Left lung (tissue), 10 donors: ENCODE measurements around the gene ANAPC7. TPM values are rescaled to one million over a fixed set of nuclear protein-coding genes. Genes with fewer than 3 reads are reported as not detected.

ENCODE experiments used
- ATAC-seq: fragments of 200-7000 bp; cut with Tn5 transposase; one replicate; pipeline ENCODE4 v1.9.1; 2020; ENCODE audit warnings: moderate library complexity
- DNase-seq, 4 donors: peaks; one replicate each; pipeline ENCODE4 v3.0.0-alpha.2; 2013 to 2020
- H3K27ac ChIP-seq, 2 donors: fragments of 200-600 bp; sonication (generic) in 1 of 2; one replicate each; pipeline versions ENCODE4 v1.5.0 to v1.8.0; 2020 to 2021
- H3K27me3 ChIP-seq, 2 donors: fragments of 200-600 bp; sonication (generic) in 1 of 2; one replicate each; pipeline versions ENCODE4 v1.5.0 to v1.8.0; 2020 to 2021
- H3K36me3 ChIP-seq, 2 donors: fragments of 200-600 bp; sonication (generic) in 1 of 2; one replicate each; pipeline versions ENCODE4 v1.5.0 to v1.8.0; 2020 to 2021
- H3K4me1 ChIP-seq, 2 donors: fragments of 200-600 bp; one replicate each; pipeline ENCODE4 v1.8.0; 2021
- H3K4me3 ChIP-seq, 2 donors: fragments of 200-600 bp; sonication (generic) in 1 of 2; one replicate each; pipeline versions ENCODE4 v1.5.0 to v1.8.0; 2020 to 2021; ENCODE audit warnings: mild to moderate bottlenecking in 1 of 2
- H3K9me3 ChIP-seq, 2 donors: fragments of 200-600 bp; sonication (generic) in 1 of 2; one replicate each; pipeline versions ENCODE4 v1.5.0 to v1.8.0; 2020 to 2021
- intact Hi-C, 2 donors: fragments of 100-400 bp; cut with DNase I; formaldehyde crosslinking; loops; one replicate each; pipeline versions ENCODE4 v1.11.2 to v1.14.2; 2022
- polyA plus RNA-seq, 6 donors: library from polyadenylated mRNA; unstranded; fragments of 120-200 nt; gene quantifications; one replicate each; pipeline ENCODE4 v1.2.1, GENCODE V29; 2013; ENCODE audit not compliant: insufficient read length in 6 of 6
- total RNA-seq, 2 donors: library from RNA; stranded (reverse); fragmentation: NEBNext Ultra II Directional; extraction: Animal tissue kit (Norgen Biotek cat#: 25700); gene quantifications; one replicate each; pipeline ENCODE4 v1.2.1, GENCODE V29; 2021
- TF ChIP-seq, protein P1 (sequence below), 2 donors: fragments of 200-600 bp; sonication (generic) in 1 of 2; IDR thresholded peaks; one replicate each; pipeline versions ENCODE4 v1.5.0 to v1.8.0; 2021; ENCODE audit warnings: antibody characterized with exemption in 2 of 2
- donor health status: DM: no; HTN: yes; CAD: no.
- donor health status: DM: no; HTN: no; CAD: no.

Gene ANAPC7
- total and polyA plus RNA-seq, 8 donors, result 48.6 to 94.6 (median 84.2) TPM

DNA sequence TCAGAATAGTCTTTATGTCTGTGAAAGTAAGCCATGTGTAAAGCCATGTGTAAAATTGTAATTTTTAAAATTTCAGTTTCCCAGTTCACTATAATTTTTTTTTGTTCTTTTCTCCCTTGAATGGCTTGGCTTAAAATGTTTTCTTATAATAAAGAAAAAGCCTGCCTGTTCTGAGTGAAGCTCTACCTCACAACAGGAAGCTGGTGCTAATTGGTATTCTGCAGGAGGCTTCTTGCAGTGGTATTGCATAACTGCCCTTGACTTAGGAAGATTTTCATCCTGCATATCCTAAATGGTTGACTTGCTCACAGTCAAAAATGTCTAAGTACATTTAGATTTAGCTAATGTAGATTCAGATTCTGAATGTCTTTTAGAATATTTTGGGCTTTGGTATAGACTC lies 73.0 kb downstream of the ANAPC7 start:
- DNase-seq (no peak), ATAC-seq (peak; percentile 76)
- no peaks in the 10 kb centered on the region for H3K9me3 ChIP-seq
- no peaks in the 10 kb centered on the region for H3K27me3 ChIP-seq
- TF ChIP-seq, protein P1, sequence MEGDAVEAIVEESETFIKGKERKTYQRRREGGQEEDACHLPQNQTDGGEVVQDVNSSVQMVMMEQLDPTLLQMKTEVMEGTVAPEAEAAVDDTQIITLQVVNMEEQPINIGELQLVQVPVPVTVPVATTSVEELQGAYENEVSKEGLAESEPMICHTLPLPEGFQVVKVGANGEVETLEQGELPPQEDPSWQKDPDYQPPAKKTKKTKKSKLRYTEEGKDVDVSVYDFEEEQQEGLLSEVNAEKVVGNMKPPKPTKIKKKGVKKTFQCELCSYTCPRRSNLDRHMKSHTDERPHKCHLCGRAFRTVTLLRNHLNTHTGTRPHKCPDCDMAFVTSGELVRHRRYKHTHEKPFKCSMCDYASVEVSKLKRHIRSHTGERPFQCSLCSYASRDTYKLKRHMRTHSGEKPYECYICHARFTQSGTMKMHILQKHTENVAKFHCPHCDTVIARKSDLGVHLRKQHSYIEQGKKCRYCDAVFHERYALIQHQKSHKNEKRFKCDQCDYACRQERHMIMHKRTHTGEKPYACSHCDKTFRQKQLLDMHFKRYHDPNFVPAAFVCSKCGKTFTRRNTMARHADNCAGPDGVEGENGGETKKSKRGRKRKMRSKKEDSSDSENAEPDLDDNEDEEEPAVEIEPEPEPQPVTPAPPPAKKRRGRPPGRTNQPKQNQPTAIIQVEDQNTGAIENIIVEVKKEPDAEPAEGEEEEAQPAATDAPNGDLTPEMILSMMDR (IDR thresholded peaks at IDR 0.05), result no peak
- intact Hi-C loops, result no loop called here
- peaks cover 0 to 18% of the 10 kb centered on the region in 2 donors for H3K4me1 ChIP-seq
- H3K4me3 ChIP-seq, result peak overlapping the region in 1 of 2 donors; percentile 0
- peaks cover 3 to 95% of the 10 kb centered on the region in 2 donors for H3K36me3 ChIP-seq
- H3K27ac ChIP-seq, result no peak overlapping the region

DNA sequence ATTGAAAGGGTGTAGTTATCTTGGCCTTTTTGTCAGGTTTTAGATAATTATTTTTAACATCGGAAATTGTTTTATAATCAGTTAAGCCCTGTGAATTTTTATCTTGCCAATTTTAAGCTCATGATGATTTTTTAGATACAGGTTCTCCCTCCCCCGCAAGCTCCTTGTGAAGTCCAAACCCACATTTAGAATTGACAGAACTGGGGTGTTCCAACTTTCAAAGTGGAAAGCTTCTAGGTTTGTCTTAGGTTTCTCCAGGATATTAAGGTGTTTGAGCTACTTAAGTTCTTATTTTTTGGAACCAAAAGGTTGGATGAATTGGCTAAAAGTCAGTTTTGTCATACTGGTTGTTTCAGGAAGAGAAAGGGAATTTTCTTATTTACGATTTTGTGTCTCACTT lies 73.4 kb downstream of the ANAPC7 start:
- Histone ChIP-seq H3K27ac (no peak overlapping the region), H3K4me3 (peak overlapping the region in 1 of 2 donors; percentile 0), H3K9me3 (no peaks in the 10 kb centered on the region), H3K4me1 (peaks cover 0 to 18% of the 10 kb centered on the region in 2 donors), H3K36me3 (peaks cover 3 to 95% of the 10 kb centered on the region in 2 donors), H3K27me3 (no peaks in the 10 kb centered on the region)
- TF ChIP-seq, protein P1 (IDR thresholded peaks at IDR 0.05), result no peak
- no peak for ATAC-seq
- intact Hi-C loops, result no loop called here
- DNase-seq, result no peak

DNA sequence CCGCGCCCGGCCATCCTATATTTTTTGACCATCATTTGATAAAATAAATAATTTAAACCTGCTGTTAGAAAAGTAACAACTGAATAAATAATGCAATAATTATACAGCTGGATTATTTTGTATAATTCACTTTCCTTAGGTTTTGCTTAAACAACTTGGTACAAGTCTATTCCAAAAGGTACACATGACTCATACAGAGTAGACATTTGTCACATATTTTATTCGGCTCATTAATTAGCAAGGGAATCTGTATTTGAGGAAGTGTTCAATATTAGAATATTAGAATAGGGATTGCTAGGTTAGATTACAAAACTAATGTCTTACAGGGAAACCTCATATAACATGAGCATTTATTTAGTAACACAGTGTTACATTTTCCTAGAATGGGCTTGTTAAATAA lies 73.8 kb downstream of the ANAPC7 start:
- no peak overlapping the region for H3K4me3 ChIP-seq
- intact Hi-C loops, result no loop called here
- H3K27ac ChIP-seq, result no peak overlapping the region
- no peak for ATAC-seq
- H3K9me3 ChIP-seq, result no peaks in the 10 kb centered on the region
- H3K27me3 ChIP-seq, result no peaks in the 10 kb centered on the region
- TF ChIP-seq, protein P1 (IDR thresholded peaks at IDR 0.05), result no peak
- peaks cover 0 to 95% of the 10 kb centered on the region in 2 donors for H3K36me3 ChIP-seq
- H3K4me1 ChIP-seq, result peaks cover 0 to 18% of the 10 kb centered on the region in 2 donors
- no peak for DNase-seq

Other genes starting within 250 kb of the ANAPC7 start
- 100 to 1,000 TPM; 204 to 258 TPM for gene ATP2A2, start 122.5 kb downstream of the ANAPC7 start, total RNA-seq
- gene ATP2A2, start 122.5 kb downstream of the ANAPC7 start, polyA plus RNA-seq, result 100 to 1,000 TPM; 118 to 151 (median 133) TPM
- gene ARPC3, start 46.6 kb upstream of the ANAPC7 start, total RNA-seq, result 100 to 1,000 TPM; 239 to 273 TPM
- 100 to 1,000 TPM; 190 to 218 (median 204) TPM for gene ARPC3, start 46.6 kb upstream of the ANAPC7 start, polyA plus RNA-seq
- gene GPN3, start 64.5 kb upstream of the ANAPC7 start, total RNA-seq, result 10 to 100 TPM; 29.5 to 32.2 TPM
- gene GPN3, start 64.5 kb upstream of the ANAPC7 start, polyA plus RNA-seq, result 10 to 100 TPM; 26.6 to 36.8 (median 28.2) TPM
- gene FAM216A, start 65.1 kb upstream of the ANAPC7 start, total RNA-seq, result 1 to 10 TPM; 3.9 to 5.6 TPM
- 10 to 100 TPM; 15.6 to 21.3 (median 16.9) TPM for gene FAM216A, start 65.1 kb upstream of the ANAPC7 start, polyA plus RNA-seq
- 100 to 1,000 TPM in 1 of 2 donors, 10 to 100 TPM in 1; 91.7 to 115 TPM for gene VPS29, start 98.4 kb upstream of the ANAPC7 start, total RNA-seq
- 100 to 1,000 TPM; 131 to 151 (median 139) TPM for gene VPS29, start 98.4 kb upstream of the ANAPC7 start, polyA plus RNA-seq
- gene RAD9B, start 98.6 kb upstream of the ANAPC7 start, total RNA-seq, result 1 to 10 TPM in 1 of 2 donors, under 1 TPM in 1; 0.55 to 1.3 TPM
- gene RAD9B, start 98.6 kb upstream of the ANAPC7 start, polyA plus RNA-seq, result 1 to 10 TPM; 1.4 to 1.8 (median 1.7) TPM
- gene PPTC7, start 179.6 kb upstream of the ANAPC7 start, total RNA-seq, result 10 to 100 TPM; 22.3 to 24.2 TPM
- gene PPTC7, start 179.6 kb upstream of the ANAPC7 start, polyA plus RNA-seq, result 10 to 100 TPM; 13.3 to 17.0 (median 14.7) TPM
- gene TCTN1, start 210.4 kb upstream of the ANAPC7 start, total RNA-seq, result 10 to 100 TPM; 34.1 to 44.5 TPM
- gene TCTN1, start 210.4 kb upstream of the ANAPC7 start, polyA plus RNA-seq, result 10 to 100 TPM; 64.0 to 84.3 (median 76.9) TPM